NCI-H2029 (cell line): ENCODE data around the gene PLEKHH2.

Experiments
- DNase-seq: peaks from one replicate; lab custom pipeline; 2025; lab: John Stamatoyannopoulos, UW

PLEKHH2 gene

GRCh38 chr2:43812006-43812405 is 174.9 kb downstream of the PLEKHH2 start:
- DNase-seq: no peak

DNA sequence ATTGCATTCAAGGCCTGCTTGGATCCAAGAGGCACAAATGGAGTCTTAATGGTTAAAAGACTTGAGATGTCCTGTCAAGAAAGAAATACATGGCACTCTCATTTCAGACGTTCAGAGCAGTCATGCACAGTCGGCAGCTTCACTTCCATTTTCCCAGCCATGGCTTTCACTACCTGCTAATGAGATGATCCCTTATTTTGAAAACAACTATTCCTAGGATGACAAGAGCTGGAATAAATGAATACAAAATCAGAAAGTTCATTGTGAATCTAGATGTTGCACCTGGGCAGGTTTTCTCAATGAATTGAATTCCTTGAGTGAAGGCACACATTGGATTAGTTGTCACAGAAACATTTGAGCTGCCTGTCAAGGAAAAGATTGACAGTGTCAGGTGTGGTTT is 175.9 kb downstream of the PLEKHH2 start:
- no peak for DNase-seq

DNA sequence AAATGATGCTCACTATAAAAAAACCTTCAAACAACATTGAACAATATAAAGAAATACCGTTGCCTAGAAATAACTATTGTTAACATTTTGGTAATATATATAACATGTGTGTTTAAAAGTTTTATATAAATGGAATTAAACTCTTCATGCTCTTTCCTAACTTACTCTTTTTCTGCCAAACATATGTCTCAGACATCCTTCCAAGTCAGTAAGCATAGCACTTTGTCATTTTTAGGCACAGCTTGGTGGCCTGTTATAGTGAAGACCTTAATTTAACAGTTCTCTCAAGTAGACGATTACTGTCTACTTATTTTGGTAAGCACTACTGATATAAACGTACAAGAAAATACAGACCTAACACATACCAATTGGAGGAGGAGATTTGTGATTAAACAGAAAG is 177.7 kb downstream of the PLEKHH2 start:
- DNase-seq: no peak
